Coronary artery (tissue), 2 donors: ENCODE results near the gene ZSWIM5.
"Not testable (repeated sequence)": the region's sequence is repeated elsewhere in the genome, so short reads cannot be mapped to it uniquely, and the experiment has no call there.

Experiments used
- DNase-seq: peaks from one replicate; pipeline ENCODE4 v3.0.0-alpha.2; 2017; ENCODE audit warnings: low spot score
- H3K27ac ChIP-seq, 2 donors: fragments of 200-600 bp; sonication (generic); one replicate each; pipeline ENCODE4 v1.5.1; 2016 to 2019
- H3K4me3 ChIP-seq: fragments of 200-600 bp; sonication (generic); 2 replicates; pipeline ENCODE4 v1.5.1; 2016; ENCODE audit warnings: mild to moderate bottlenecking, moderate library complexity
- CTCF ChIP-seq: fragments of 200-600 bp; sonication (generic); IDR thresholded peaks from one replicate; pipeline ENCODE4 v1.5.1; 2019; ENCODE audit warnings: antibody characterized with exemption

The ZSWIM5 gene

GRCh38 chr1:45005761-45006160 is 200.6 kb downstream of the ZSWIM5 start:
- H3K4me3 ChIP-seq = no peak overlapping the region
- no peak for DNase-seq
- no peak for TF ChIP-seq CTCF
- no peak overlapping the region for H3K27ac ChIP-seq

GRCh38 chr1:45004281-45004920 is 202.0 kb downstream of the ZSWIM5 start:
- H3K4me3 ChIP-seq = no peak overlapping the region
- TF ChIP-seq CTCF = no peak
- DNase-seq = no peak
- no peak overlapping the region for H3K27ac ChIP-seq

- no peak for DNase-seq
- H3K4me3 ChIP-seq = no peak overlapping the region
- H3K27ac ChIP-seq = no peak overlapping the region
- TF ChIP-seq CTCF = no peak
These were observed 202.7 kb downstream of the ZSWIM5 start for GRCh38 chr1:45003741-45004140.

- no peak overlapping the region for H3K4me3 ChIP-seq
- no peak for TF ChIP-seq CTCF
- no peak for DNase-seq
These were observed 203.5 kb downstream of the ZSWIM5 start for GRCh38 chr1:45002650-45003645.

GRCh38 chr1:45001576-45001975 is 204.8 kb downstream of the ZSWIM5 start:
- DNase-seq, H3K4me3 ChIP-seq, H3K27ac ChIP-seq: not testable (repeated sequence)

More at GRCh38 chr1:45002650-45003645, 203.5 kb downstream of the ZSWIM5 start:
- H3K27ac ChIP-seq = no peak overlapping the region

GRCh38 chr1:45001011-45001481 is 205.4 kb downstream of the ZSWIM5 start:
- Histone ChIP-seq H3K27ac (peak overlapping the region in 1 of 2 donors; percentile 32), H3K4me3 (no peak overlapping the region)
- TF ChIP-seq CTCF = no peak
- no peak for DNase-seq

- Histone ChIP-seq H3K27ac (no peak overlapping the region), H3K4me3 (no peak overlapping the region)
- no peak for DNase-seq
- no peak for TF ChIP-seq CTCF
These were observed 207.2 kb downstream of the ZSWIM5 start for GRCh38 chr1:44999232-44999631.
